ENCODE results near the gene WEE1.

GRCh38 chr11:9569588-9570164, 3.8 kb upstream of the WEE1 start:
- TF ChIP-seq CTCF (IDR thresholded peaks at IDR 0.05; ENCODE audit: insufficient read depth, low read length, poor library complexity, severe bottlenecking) (no peak), EZH2phosphoT487 (conservative IDR thresholded peaks at IDR 0.05; ENCODE audit: low read length) (no peak)

Measured in SU-DHL-6 (cell line).